GM21381 (cell line): Measurements from ENCODE around the gene SSPN.
"Not testable (repeated sequence)": the region's sequence is repeated elsewhere in the genome, so short reads cannot be mapped to it uniquely, and the experiment has no call there.

Experiments used
- ATAC-seq: cut with Tn5 transposase; IDR thresholded peaks from one replicate; pipeline ENCODE4 v1.9.1; 2021; ENCODE audit warnings: mild to moderate bottlenecking, moderate library complexity; ENCODE audit not compliant: unreplicated experiment

The SSPN gene

GRCh38 chr12:26226629-26227360, 31.4 kb downstream of the SSPN start:
- no peak for ATAC-seq

- no peak for ATAC-seq
Measured at GRCh38 chr12:26227361-26227745, 32.0 kb downstream of the SSPN start.

GRCh38 chr12:26229910-26230309, 34.5 kb downstream of the SSPN start:
- ATAC-seq: no peak

GRCh38 chr12:26231470-26231869, 36.1 kb downstream of the SSPN start:
- ATAC-seq: no peak

- no peak for ATAC-seq
Measured at GRCh38 chr12:26231921-26232320, 36.5 kb downstream of the SSPN start.

- ATAC-seq: no peak
Measured at GRCh38 chr12:26233631-26234030, 38.3 kb downstream of the SSPN start.

GRCh38 chr12:26235465-26235864, 40.1 kb downstream of the SSPN start:
- ATAC-seq: not testable (repeated sequence)

- no peak for ATAC-seq
Measured at GRCh38 chr12:26238341-26239121, 43.2 kb downstream of the SSPN start.

GRCh38 chr12:26239122-26239851, 43.9 kb downstream of the SSPN start:
- ATAC-seq: no peak

- no peak for ATAC-seq
Measured at GRCh38 chr12:26239852-26240815, 44.8 kb downstream of the SSPN start.

GRCh38 chr12:26241080-26241479, 45.7 kb downstream of the SSPN start:
- no peak for ATAC-seq

GRCh38 chr12:26242683-26243082, 47.3 kb downstream of the SSPN start:
- ATAC-seq: no peak

GRCh38 chr12:26244503-26244902, 49.1 kb downstream of the SSPN start:
- no peak for ATAC-seq

GRCh38 chr12:26245175-26245942, 50.0 kb downstream of the SSPN start:
- ATAC-seq: no peak

- ATAC-seq: no peak
Measured at GRCh38 chr12:26246483-26247164, 51.3 kb downstream of the SSPN start.

- no peak for ATAC-seq
Measured at GRCh38 chr12:26247873-26248272, 52.5 kb downstream of the SSPN start.

- ATAC-seq: no peak
Measured at GRCh38 chr12:26250801-26251200, 55.4 kb downstream of the SSPN start.

- no peak for ATAC-seq
Measured at GRCh38 chr12:26251600-26251999, 56.2 kb downstream of the SSPN start.

- ATAC-seq: no peak
Measured at GRCh38 chr12:26252946-26253345, 57.6 kb downstream of the SSPN start.
